ENCODE measurements around the gene GDPD1.
"Not testable (repeated sequence)": the region's sequence is repeated elsewhere in the genome, so short reads cannot be mapped to it uniquely, and the experiment has no call there.

The GDPD1 gene

GRCh38 chr17:59221159-59221847 lies 992 bp downstream of the GDPD1 start:
- H4K91ac ChIP-seq (ENCODE audit: low read depth, low read length, poor library complexity) = no peak overlapping the region
- peak overlapping the region; percentile 0 for H2BK15ac ChIP-seq (ENCODE audit: low read length)
- no peaks in the 10 kb centered on the region for H3K36me3 ChIP-seq (replicated peaks in 1 of 2; ENCODE audit: control insufficient read depth in 2 of 2, insufficient read depth in 2 of 2, low read length in 2 of 2)
- peak overlapping the region; percentile 96 for H3K14ac ChIP-seq (ENCODE audit: low read length)
- no peak overlapping the region for H3K23ac ChIP-seq (ENCODE audit: low read depth, low read length, poor library complexity)
- no peak for DNase-seq (ENCODE audit: low spot score)
- peak overlapping the region; percentile 97 for H2AFZ ChIP-seq (ENCODE audit: low read length)
- H2BK12ac ChIP-seq (ENCODE audit: low read length) = peak overlapping the region; percentile 31
- H3K4me3 ChIP-seq (ENCODE audit: low read length in 2 of 2) = peak overlapping the region; percentile 89 to 94
- peak overlapping the region; percentile 88 for H3K27ac ChIP-seq (replicated peaks; ENCODE audit: low read length)
- H3K9ac ChIP-seq (ENCODE audit: low read depth, low read length, poor library complexity) = peak overlapping the region; percentile 93
- no peak overlapping the region for H3K4ac ChIP-seq (ENCODE audit: low read length)
- H2AK5ac ChIP-seq (ENCODE audit: low read depth, low read length) = peak overlapping the region; percentile 36
- H3K4me2 ChIP-seq (ENCODE audit: insufficient read depth, low read length, poor library complexity, severe bottlenecking) = peak overlapping the region; percentile 74
- no CpG with 5 or more reads among the region's 17 CpGs for WGBS, 2 donors (ENCODE audit: extremely low coverage in 2 of 2, insufficient read length in 2 of 2, insufficient replicate concordance in 1 of 2)
- peak overlapping the region; percentile 95 for H3K18ac ChIP-seq (ENCODE audit: low read length)
- peak overlapping the region; percentile 80 for H2BK5ac ChIP-seq (ENCODE audit: low read length)
- H3K4me1 ChIP-seq (ENCODE audit: control insufficient read depth in 2 of 2, insufficient read depth in 1 of 2, low read depth in 1 of 2, low read length in 2 of 2) = peaks cover 0 to 8% of the 10 kb centered on the region in 2 donors
- H2BK120ac ChIP-seq (ENCODE audit: low read depth, low read length) = no peak overlapping the region
- H4K8ac ChIP-seq (ENCODE audit: low read depth, low read length) = no peak overlapping the region
- H3K27me3 ChIP-seq (ENCODE audit: control insufficient read depth in 3 of 3, insufficient read depth in 3 of 3, low read depth in 1 of 3, low read length in 3 of 3) = no peaks in the 10 kb centered on the region
- no peaks in the 10 kb centered on the region for H3K9me3 ChIP-seq (replicated peaks in 1 of 2; ENCODE audit: control insufficient read depth in 2 of 2, insufficient read depth in 1 of 2, low read depth in 1 of 2, low read length in 2 of 2)
- H3K79me1 ChIP-seq (ENCODE audit: low read depth, low read length) = no peaks in the 10 kb centered on the region

- Histone ChIP-seq H3K23ac (ENCODE audit: low read depth, low read length, poor library complexity) (no peak overlapping the region), H2BK15ac (ENCODE audit: low read length) (no peak overlapping the region), H3K27ac (replicated peaks; ENCODE audit: low read length) (no peak overlapping the region), H3K4ac (ENCODE audit: low read length) (no peak overlapping the region), H2BK120ac (ENCODE audit: low read depth, low read length) (no peak overlapping the region), H3K27me3 (ENCODE audit: control insufficient read depth in 3 of 3, insufficient read depth in 3 of 3, low read depth in 1 of 3, low read length in 3 of 3) (no peaks in the 10 kb centered on the region), H3K79me1 (ENCODE audit: low read depth, low read length) (no peaks in the 10 kb centered on the region), H2AK5ac (ENCODE audit: low read depth, low read length) (no peak overlapping the region), H4K91ac (ENCODE audit: low read depth, low read length, poor library complexity) (no peak overlapping the region), H2BK5ac (ENCODE audit: low read length) (no peak overlapping the region), H3K4me1 (ENCODE audit: control insufficient read depth in 2 of 2, insufficient read depth in 1 of 2, low read depth in 1 of 2, low read length in 2 of 2) (peaks cover 0 to 8% of the 10 kb centered on the region in 2 donors), H3K18ac (ENCODE audit: low read length) (no peak overlapping the region), H3K4me3 (ENCODE audit: low read length in 2 of 2) (no peak overlapping the region), H3K9ac (ENCODE audit: low read depth, low read length, poor library complexity) (no peak overlapping the region), H3K14ac (ENCODE audit: low read length) (no peak overlapping the region), H2BK12ac (ENCODE audit: low read length) (no peak overlapping the region), H3K4me2 (ENCODE audit: insufficient read depth, low read length, poor library complexity, severe bottlenecking) (no peak overlapping the region), H3K36me3 (replicated peaks in 1 of 2; ENCODE audit: control insufficient read depth in 2 of 2, insufficient read depth in 2 of 2, low read length in 2 of 2) (no peaks in the 10 kb centered on the region), H3K9me3 (replicated peaks in 1 of 2; ENCODE audit: control insufficient read depth in 2 of 2, insufficient read depth in 1 of 2, low read depth in 1 of 2, low read length in 2 of 2) (no peaks in the 10 kb centered on the region), H4K8ac (ENCODE audit: low read depth, low read length) (no peak overlapping the region), H2AFZ (ENCODE audit: low read length) (no peak overlapping the region)
- WGBS, 2 donors (ENCODE audit: extremely low coverage in 2 of 2, insufficient read length in 2 of 2, insufficient replicate concordance in 1 of 2) = no CpG with 5 or more reads among the region's 7 CpGs
- no peak for DNase-seq (ENCODE audit: low spot score)
Measured at GRCh38 chr17:59223813-59224212, 3.5 kb downstream of the GDPD1 start.

GRCh38 chr17:59228588-59228987 lies 8.3 kb downstream of the GDPD1 start:
- H3K36me3 ChIP-seq (replicated peaks in 1 of 2; ENCODE audit: control insufficient read depth in 2 of 2, insufficient read depth in 2 of 2, low read length in 2 of 2); H2AK5ac ChIP-seq (ENCODE audit: low read depth, low read length); H4K91ac ChIP-seq (ENCODE audit: low read depth, low read length, poor library complexity); H3K23ac ChIP-seq (ENCODE audit: low read depth, low read length, poor library complexity); H3K79me1 ChIP-seq (ENCODE audit: low read depth, low read length); H3K4me1 ChIP-seq (ENCODE audit: control insufficient read depth in 2 of 2, insufficient read depth in 1 of 2, low read depth in 1 of 2, low read length in 2 of 2); H3K9me3 ChIP-seq (replicated peaks in 1 of 2; ENCODE audit: control insufficient read depth in 2 of 2, insufficient read depth in 1 of 2, low read depth in 1 of 2, low read length in 2 of 2); H3K4ac ChIP-seq (ENCODE audit: low read length); H3K4me3 ChIP-seq (ENCODE audit: low read length in 2 of 2); H3K18ac ChIP-seq (ENCODE audit: low read length); H3K14ac ChIP-seq (ENCODE audit: low read length); H3K9ac ChIP-seq (ENCODE audit: low read depth, low read length, poor library complexity); H2AFZ ChIP-seq (ENCODE audit: low read length); H4K8ac ChIP-seq (ENCODE audit: low read depth, low read length); H2BK12ac ChIP-seq (ENCODE audit: low read length); H3K27ac ChIP-seq (replicated peaks; ENCODE audit: low read length); H2BK120ac ChIP-seq (ENCODE audit: low read depth, low read length); DNase-seq (ENCODE audit: low spot score); H2BK5ac ChIP-seq (ENCODE audit: low read length); H2BK15ac ChIP-seq (ENCODE audit: low read length); H3K27me3 ChIP-seq (ENCODE audit: control insufficient read depth in 3 of 3, insufficient read depth in 3 of 3, low read depth in 1 of 3, low read length in 3 of 3); H3K4me2 ChIP-seq (ENCODE audit: insufficient read depth, low read length, poor library complexity, severe bottlenecking): not testable (repeated sequence)
- whole genome bisulfite sequencing, 2 donors (ENCODE audit: extremely low coverage in 2 of 2, insufficient read length in 2 of 2, insufficient replicate concordance in 1 of 2) = no CpG with 5 or more reads among the region's 1 CpG

- Histone ChIP-seq H3K9me3 (replicated peaks in 1 of 2; ENCODE audit: control insufficient read depth in 2 of 2, insufficient read depth in 1 of 2, low read depth in 1 of 2, low read length in 2 of 2) (no peaks in the 10 kb centered on the region), H4K91ac (ENCODE audit: low read depth, low read length, poor library complexity) (no peak overlapping the region), H3K4me2 (ENCODE audit: insufficient read depth, low read length, poor library complexity, severe bottlenecking) (no peak overlapping the region), H3K4me3 (ENCODE audit: low read length in 2 of 2) (no peak overlapping the region), H2BK15ac (ENCODE audit: low read length) (no peak overlapping the region), H3K4ac (ENCODE audit: low read length) (no peak overlapping the region), H3K14ac (ENCODE audit: low read length) (no peak overlapping the region), H3K27ac (replicated peaks; ENCODE audit: low read length) (no peak overlapping the region), H3K9ac (ENCODE audit: low read depth, low read length, poor library complexity) (no peak overlapping the region), H4K8ac (ENCODE audit: low read depth, low read length) (no peak overlapping the region), H2AK5ac (ENCODE audit: low read depth, low read length) (no peak overlapping the region), H3K23ac (ENCODE audit: low read depth, low read length, poor library complexity) (no peak overlapping the region), H3K27me3 (ENCODE audit: control insufficient read depth in 3 of 3, insufficient read depth in 3 of 3, low read depth in 1 of 3, low read length in 3 of 3) (no peaks in the 10 kb centered on the region), H2BK120ac (ENCODE audit: low read depth, low read length) (no peak overlapping the region), H2BK12ac (ENCODE audit: low read length) (no peak overlapping the region), H3K18ac (ENCODE audit: low read length) (no peak overlapping the region), H3K36me3 (replicated peaks in 1 of 2; ENCODE audit: control insufficient read depth in 2 of 2, insufficient read depth in 2 of 2, low read length in 2 of 2) (peaks cover 0 to 2% of the 10 kb centered on the region in 2 donors), H3K4me1 (ENCODE audit: control insufficient read depth in 2 of 2, insufficient read depth in 1 of 2, low read depth in 1 of 2, low read length in 2 of 2) (no peaks in the 10 kb centered on the region), H2BK5ac (ENCODE audit: low read length) (no peak overlapping the region), H2AFZ (ENCODE audit: low read length) (no peak overlapping the region), H3K79me1 (ENCODE audit: low read depth, low read length) (no peaks in the 10 kb centered on the region)
- no peak for DNase-seq (ENCODE audit: low spot score)
- WGBS, 2 donors (ENCODE audit: extremely low coverage in 2 of 2, insufficient read length in 2 of 2, insufficient replicate concordance in 1 of 2) = no CpG with 5 or more reads among the region's 3 CpGs
Measured at GRCh38 chr17:59230764-59231163, 10.5 kb downstream of the GDPD1 start.
